IMR-90 (cell line): ENCODE measurements around the gene DAAM1. TPM values are rescaled to one million over a fixed set of nuclear protein-coding genes. Genes with fewer than 3 reads are reported as not detected.

ENCODE experiments used
- ATAC-seq: fragments of 200-7000 bp; cut with Tn5 transposase; 2 replicates; pipeline ENCODE4 v1.9.1; 2020; ENCODE audit warnings: low read depth, mild to moderate bottlenecking, moderate library complexity
- BruUV-seq: library from RNA; stranded (reverse); fragments of 400-500 nt; replicated peaks from 2 replicates; lab custom pipeline; 2021; lab: Mats Ljungman, UMichigan
- CTCF ChIA-PET: fragments of 300-600 bp; formaldehyde crosslinking; extraction: SDS; loops from one replicate; lab custom pipeline; 2021; ENCODE audit warnings: antibody characterized with exemption; lab: Yijun Ruan, JAX
- POLR2A ChIA-PET: fragments of 300-600 bp; sonication (Branson Sonifier 250); formaldehyde crosslinking; loops from one replicate; lab custom pipeline; 2022; ENCODE audit warnings: antibody characterized with exemption; ENCODE audit not compliant: unreplicated experiment; lab: Charles Lee
- DNase-seq: peaks from one replicate; pipeline ENCODE4 v3.0.0; 2013
- H2AFZ ChIP-seq: replicated peaks from 2 replicates; pipeline ENCODE3; 2013; ENCODE audit warnings: low read length, mild to moderate bottlenecking; ENCODE audit not compliant: poor library complexity
- H2AK5ac ChIP-seq: 2 replicates; pipeline ENCODE4 v1.6.1; 2013; ENCODE audit warnings: low read depth, low read length, inconsistent platforms
- H2AK9ac ChIP-seq: replicated peaks from 2 replicates; pipeline ENCODE3; 2013; ENCODE audit warnings: mild to moderate bottlenecking, low read depth, low read length, moderate library complexity; ENCODE audit not compliant: poor library complexity
- H2BK120ac ChIP-seq: 2 replicates; pipeline ENCODE4 v1.6.1; 2013; ENCODE audit warnings: low read depth, low read length, inconsistent platforms
- H2BK15ac ChIP-seq: 3 replicates; pipeline ENCODE4 v1.6.1; 2013; ENCODE audit warnings: low read depth, low read length, inconsistent platforms
- H2BK20ac ChIP-seq: 2 replicates; pipeline ENCODE4 v1.6.1; 2013; ENCODE audit warnings: low read depth, mild to moderate bottlenecking, inconsistent platforms, low read length, moderate library complexity
- H2BK5ac ChIP-seq: 2 replicates; pipeline ENCODE4 v1.6.1; 2013; ENCODE audit warnings: mild to moderate bottlenecking, low read depth, low read length, inconsistent platforms; ENCODE audit not compliant: poor library complexity, severe bottlenecking
- H3K14ac ChIP-seq: replicated peaks from 2 replicates; pipeline ENCODE4 v1.6.1; 2013; ENCODE audit warnings: low read depth, low read length, inconsistent platforms
- H3K18ac ChIP-seq: 2 replicates; pipeline ENCODE4 v1.6.1; 2013; ENCODE audit warnings: low read depth, low read length, control low read depth
- H3K23ac ChIP-seq: 2 replicates; pipeline ENCODE4 v1.6.1; 2013; ENCODE audit warnings: low read depth, low read length, inconsistent platforms
- H3K27ac ChIP-seq: 2 replicates; pipeline ENCODE4 v1.5.1; 2013; ENCODE audit warnings: mild to moderate bottlenecking, control low read depth, low read length; ENCODE audit not compliant: insufficient read depth
- H3K27me3 ChIP-seq: 2 replicates; pipeline ENCODE4 v1.6.1; 2013; ENCODE audit warnings: low read length; ENCODE audit not compliant: control insufficient read depth, insufficient read depth
- H3K36me3 ChIP-seq: 2 replicates; pipeline ENCODE4 v1.6.1; 2013; ENCODE audit warnings: low read length, mixed read lengths; ENCODE audit not compliant: control insufficient read depth, insufficient read depth
- H3K4ac ChIP-seq: 2 replicates; pipeline ENCODE4 v1.6.1; 2013; ENCODE audit warnings: low read depth, low read length, inconsistent platforms
- H3K4me1 ChIP-seq: 2 replicates; pipeline ENCODE4 v1.6.1; 2013; ENCODE audit warnings: low read length, mixed read lengths; ENCODE audit not compliant: control insufficient read depth, insufficient read depth
- H3K4me2 ChIP-seq: 2 replicates; pipeline ENCODE4 v1.6.1; 2013; ENCODE audit warnings: low read depth, mild to moderate bottlenecking, control low read depth, low read length, moderate library complexity
- H3K4me3 ChIP-seq: 2 replicates; pipeline ENCODE4 v1.5.1; 2013; ENCODE audit warnings: low read depth, mild to moderate bottlenecking, control low read depth, low read length, moderate library complexity; ENCODE audit not compliant: insufficient read depth
- H3K56ac ChIP-seq: 2 replicates; pipeline ENCODE4 v1.6.1; 2013; ENCODE audit warnings: low read length, inconsistent platforms; ENCODE audit not compliant: insufficient read depth; ENCODE audit errors: extremely low read depth
- H3K79me1 ChIP-seq, 2 experiments: 2 replicates each; pipeline ENCODE4 v1.6.1; 2013; ENCODE audit warnings: low read length in 2 of 2, inconsistent platforms in 1 of 2, low read depth in 1 of 2
- H3K9ac ChIP-seq: 2 replicates; pipeline ENCODE4 v1.6.1; 2013; ENCODE audit warnings: low read depth, low read length, control low read depth
- H3K9me1 ChIP-seq: 2 replicates; pipeline ENCODE4 v1.6.1; 2013; ENCODE audit warnings: low read length, inconsistent platforms; ENCODE audit not compliant: insufficient read depth
- H3K9me3 ChIP-seq: 2 replicates; pipeline ENCODE4 v1.6.1; 2013; ENCODE audit warnings: low read length; ENCODE audit not compliant: control insufficient read depth, insufficient read depth
- H4K20me1 ChIP-seq: 2 replicates; pipeline ENCODE4 v1.6.1; 2013; ENCODE audit warnings: low read length, inconsistent platforms; ENCODE audit not compliant: insufficient read depth
- H4K5ac ChIP-seq: 2 replicates; pipeline ENCODE4 v1.6.1; 2013; ENCODE audit warnings: mild to moderate bottlenecking, low read depth, low read length, control low read depth
- H4K8ac ChIP-seq, 2 experiments: 2 replicates each; pipeline ENCODE4 v1.6.1; 2013; ENCODE audit warnings: low read depth in 2 of 2, low read length in 2 of 2, control low read depth in 1 of 2, inconsistent platforms in 1 of 2
- H4K91ac ChIP-seq: 2 replicates; pipeline ENCODE4 v1.6.1; 2013; ENCODE audit warnings: low read depth, low read length, inconsistent platforms; ENCODE audit not compliant: insufficient read depth
- BHLHE40 ChIP-seq: fragments of 150-350 bp; IDR thresholded peaks from 2 replicates; pipeline ENCODE4 v1.6.1; 2016; ENCODE audit warnings: mild to moderate bottlenecking, low read depth, low read length
- CHD1 ChIP-seq: IDR thresholded peaks from 2 replicates; pipeline ENCODE4 v1.6.1; 2012; ENCODE audit warnings: low read depth, low read length, improper control_type of control experiment
- FOS ChIP-seq: fragments of 150-350 bp; IDR thresholded peaks from 2 replicates; pipeline ENCODE4 v1.6.1; 2016; ENCODE audit warnings: low read depth, low read length
- MAFK ChIP-seq: IDR thresholded peaks from 2 replicates; pipeline ENCODE4 v1.6.1; 2012; ENCODE audit warnings: low read depth, low read length, improper control_type of control experiment
- MAZ ChIP-seq: IDR thresholded peaks from 2 replicates; pipeline ENCODE4 v1.6.1; 2012; ENCODE audit warnings: low read depth, mild to moderate bottlenecking, low read length, improper control_type of control experiment, moderate library complexity, borderline replicate concordance
- MXI1 ChIP-seq: IDR thresholded peaks from 2 replicates; pipeline ENCODE4 v1.6.1; 2012; ENCODE audit warnings: low read depth, mild to moderate bottlenecking, low read length, moderate library complexity, borderline replicate concordance
- NFE2L2 ChIP-seq: fragments of 150-350 bp; IDR thresholded peaks from 2 replicates; pipeline ENCODE4 v1.6.1; 2016; ENCODE audit warnings: low read depth, mild to moderate bottlenecking, low read length
- POLR2A ChIP-seq: IDR thresholded peaks from 2 replicates; pipeline ENCODE4 v1.6.1; 2012; ENCODE audit warnings: mild to moderate bottlenecking, low read depth, low read length
- RAD21 ChIP-seq: IDR thresholded peaks from 2 replicates; pipeline ENCODE4 v1.6.1; 2012; ENCODE audit warnings: low read length, improper control_type of control experiment
- RCOR1 ChIP-seq: IDR thresholded peaks from 2 replicates; pipeline ENCODE4 v1.6.1; 2012; ENCODE audit warnings: mild to moderate bottlenecking, low read length, improper control_type of control experiment; ENCODE audit not compliant: insufficient replicate concordance
- RFX5 ChIP-seq: IDR thresholded peaks from 2 replicates; pipeline ENCODE4 v1.8.0; 2012; ENCODE audit warnings: low read depth, mild to moderate bottlenecking, low read length, moderate library complexity
- SMC3 ChIP-seq: fragments of 150-350 bp; IDR thresholded peaks from 2 replicates; pipeline ENCODE4 v1.6.1; 2016; ENCODE audit warnings: low read depth, mild to moderate bottlenecking, antibody characterized with exemption, low read length, moderate library complexity
- USF2 ChIP-seq: fragments of 150-350 bp; IDR thresholded peaks from 2 replicates; pipeline ENCODE4 v1.6.1; 2017; ENCODE audit warnings: mild to moderate bottlenecking, antibody characterized with exemption, low read length, low read depth
- WGBS, 2 experiments: methylation state at CpG; one replicate each; pipeline versions ENCODE4 v1.1.5 to v1.1.7; 2013; ENCODE audit warnings: missing lambda C conversion rate in 2 of 2; ENCODE audit not compliant: insufficient read length in 1 of 2; ENCODE audit errors: extremely low coverage in 2 of 2; 5-methylcytosine and 5-hydroxymethylcytosine counted together
- dilution Hi-C: fragments of 300-500 bp; cut with HindIII; formaldehyde crosslinking; loops from one replicate; pipeline ENCODE4 v1.14.3; 2018; ENCODE audit warnings: low sequenced_read_pairs; ENCODE audit not compliant: unreplicated experiment
- in situ Hi-C: fragments of 300-500 bp; cut with MboI; formaldehyde crosslinking; loops from 3 replicates; pipeline ENCODE4 v1.14.3; 2019; ENCODE audit warnings: low sequenced_read_pairs, inconsistent platforms, mixed read lengths
- intact Hi-C: fragments of 100-400 bp; cut with micrococcal nuclease; formaldehyde crosslinking; loops from 2 replicates; pipeline ENCODE4 v1.10.0; 2022
- polyA plus RNA-seq, 3 experiments: library from polyadenylated mRNA; depleted of rRNA; stranded (reverse); fragments of >200 nt; gene quantifications; 2 replicates each; pipeline ENCODE4 v1.2.3, GENCODE V29; 2012; ENCODE audit warnings: low replicate concordance in 1 of 3
- total RNA-seq: library from RNA; depleted of rRNA; stranded (reverse); fragments of >200 nt; gene quantifications from 2 replicates; pipeline ENCODE4 v1.2.3, GENCODE V29; 2012
- TF ChIP-seq, protein P1 (sequence below): conservative IDR thresholded peaks from 2 replicates; pipeline ENCODE4 v1.5.1; 2012; ENCODE audit warnings: mild to moderate bottlenecking, low read depth, low read length, improper control_type of control experiment
- TF ChIP-seq, protein P2 (sequence below): fragments of 150-350 bp; IDR thresholded peaks from 2 replicates; pipeline ENCODE4 v1.6.1; 2016; ENCODE audit warnings: low read depth, mild to moderate bottlenecking, low read length, moderate library complexity, borderline replicate concordance

Gene DAAM1
- total and polyA plus RNA-seq, 2 of the 4 experiments (the other 2 are of a cell fraction), result 4.8 to 5.4 TPM

GRCh38 chr14:59331217-59331616, 142.8 kb downstream of the DAAM1 start:
- Histone ChIP-seq H3K9me3 (no peaks in the 10 kb centered on the region), H2BK120ac (no peak overlapping the region), H3K9me1 (peaks cover 6% of the 10 kb centered on the region), H3K27ac (no peak overlapping the region), H3K27me3 (no peaks in the 10 kb centered on the region), H2BK15ac (no peak overlapping the region), H2AK5ac (no peak overlapping the region), H3K23ac (no peak overlapping the region), H2AK9ac (no peak overlapping the region), H4K5ac (no peak overlapping the region), H2BK5ac (no peak overlapping the region), H3K4ac (no peak overlapping the region; the same call in 1 of the 2 replicates), H3K4me2 (no peak overlapping the region), H3K36me3 (peaks cover 2% of the 10 kb centered on the region; the same call in 1 of the 2 replicates), H3K9ac (no peak overlapping the region), H4K20me1 (no peaks in the 10 kb centered on the region), H3K56ac (no peak overlapping the region), H3K4me1 (peaks cover 7% of the 10 kb centered on the region), H3K14ac (no peak overlapping the region), H3K79me1 (0 out of 4 replicates have a peak, but pooled peaks cover 0 to 4% of the 10 kb centered on the region in 2 experiments), H3K18ac (no peak overlapping the region), H4K8ac (no peak overlapping the region), H3K4me3 (no peak overlapping the region), H2BK20ac (no peak overlapping the region), H4K91ac (no peak overlapping the region), H2AFZ (no peak overlapping the region)
- DNase-seq (no peak), ATAC-seq (no peak)
- intact Hi-C loops (loop anchor here (5.0 kb wide), 1 partner anchor 139 kb away; no protein-coding TSS in a partner anchor), in situ Hi-C loops (no loop called here), dilution Hi-C loops (no loop called here)
- no CpG with 5 or more reads among the region's 3 CpGs for WGBS, 2 experiments
- POLR2A ChIA-PET, result no interaction called here
- TF ChIP-seq MAFK (no peak), CHD1 (no peak), USF2 (no peak), RFX5 (no peak), POLR2A (no peak), SMC3 (no peak), RCOR1 (no peak), BHLHE40 (no peak), FOS (no peak), RAD21 (no peak), MXI1 (no peak), MAZ (no peak), NFE2L2 (no peak)
- TF ChIP-seq, protein P1, sequence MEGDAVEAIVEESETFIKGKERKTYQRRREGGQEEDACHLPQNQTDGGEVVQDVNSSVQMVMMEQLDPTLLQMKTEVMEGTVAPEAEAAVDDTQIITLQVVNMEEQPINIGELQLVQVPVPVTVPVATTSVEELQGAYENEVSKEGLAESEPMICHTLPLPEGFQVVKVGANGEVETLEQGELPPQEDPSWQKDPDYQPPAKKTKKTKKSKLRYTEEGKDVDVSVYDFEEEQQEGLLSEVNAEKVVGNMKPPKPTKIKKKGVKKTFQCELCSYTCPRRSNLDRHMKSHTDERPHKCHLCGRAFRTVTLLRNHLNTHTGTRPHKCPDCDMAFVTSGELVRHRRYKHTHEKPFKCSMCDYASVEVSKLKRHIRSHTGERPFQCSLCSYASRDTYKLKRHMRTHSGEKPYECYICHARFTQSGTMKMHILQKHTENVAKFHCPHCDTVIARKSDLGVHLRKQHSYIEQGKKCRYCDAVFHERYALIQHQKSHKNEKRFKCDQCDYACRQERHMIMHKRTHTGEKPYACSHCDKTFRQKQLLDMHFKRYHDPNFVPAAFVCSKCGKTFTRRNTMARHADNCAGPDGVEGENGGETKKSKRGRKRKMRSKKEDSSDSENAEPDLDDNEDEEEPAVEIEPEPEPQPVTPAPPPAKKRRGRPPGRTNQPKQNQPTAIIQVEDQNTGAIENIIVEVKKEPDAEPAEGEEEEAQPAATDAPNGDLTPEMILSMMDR, result no peak
- TF ChIP-seq, protein P2, sequence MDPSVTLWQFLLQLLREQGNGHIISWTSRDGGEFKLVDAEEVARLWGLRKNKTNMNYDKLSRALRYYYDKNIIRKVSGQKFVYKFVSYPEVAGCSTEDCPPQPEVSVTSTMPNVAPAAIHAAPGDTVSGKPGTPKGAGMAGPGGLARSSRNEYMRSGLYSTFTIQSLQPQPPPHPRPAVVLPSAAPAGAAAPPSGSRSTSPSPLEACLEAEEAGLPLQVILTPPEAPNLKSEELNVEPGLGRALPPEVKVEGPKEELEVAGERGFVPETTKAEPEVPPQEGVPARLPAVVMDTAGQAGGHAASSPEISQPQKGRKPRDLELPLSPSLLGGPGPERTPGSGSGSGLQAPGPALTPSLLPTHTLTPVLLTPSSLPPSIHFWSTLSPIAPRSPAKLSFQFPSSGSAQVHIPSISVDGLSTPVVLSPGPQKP, result no peak
- no TSS peak for BruUV-seq
- CTCF ChIA-PET, result no interaction called here
